LNCAP (cell line): Measurements from ENCODE around the gene STPG4.

Experiments used
- TF ChIP-seq, protein P1 (sequence below): fragments of 450-650 bp; IDR thresholded peaks from 2 replicates; pipeline ENCODE4 v1.5.1; 2017; ENCODE audit warnings: mild to moderate bottlenecking

STPG4 gene

DNA sequence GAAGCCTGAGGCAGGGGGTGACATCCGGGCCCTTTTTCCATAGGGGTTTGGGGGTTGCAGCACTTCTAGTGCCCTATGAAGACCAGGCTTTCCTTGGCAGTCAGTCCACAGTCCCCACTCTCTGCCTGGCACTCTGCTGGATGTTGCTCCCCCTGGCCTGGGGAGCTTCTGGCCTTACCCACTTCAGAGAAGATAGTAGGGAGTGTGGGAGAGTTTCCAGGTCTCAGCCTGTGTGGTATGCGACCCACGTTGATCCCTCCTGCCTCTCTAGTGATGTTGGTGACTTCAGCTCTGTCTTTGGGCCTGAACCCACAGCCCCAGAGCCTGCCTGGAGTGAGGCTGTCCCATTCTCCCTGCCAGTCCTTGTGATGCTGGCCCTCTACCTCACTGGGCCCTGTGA lies 105.6 kb downstream of the STPG4 start:
- TF ChIP-seq, protein P1, sequence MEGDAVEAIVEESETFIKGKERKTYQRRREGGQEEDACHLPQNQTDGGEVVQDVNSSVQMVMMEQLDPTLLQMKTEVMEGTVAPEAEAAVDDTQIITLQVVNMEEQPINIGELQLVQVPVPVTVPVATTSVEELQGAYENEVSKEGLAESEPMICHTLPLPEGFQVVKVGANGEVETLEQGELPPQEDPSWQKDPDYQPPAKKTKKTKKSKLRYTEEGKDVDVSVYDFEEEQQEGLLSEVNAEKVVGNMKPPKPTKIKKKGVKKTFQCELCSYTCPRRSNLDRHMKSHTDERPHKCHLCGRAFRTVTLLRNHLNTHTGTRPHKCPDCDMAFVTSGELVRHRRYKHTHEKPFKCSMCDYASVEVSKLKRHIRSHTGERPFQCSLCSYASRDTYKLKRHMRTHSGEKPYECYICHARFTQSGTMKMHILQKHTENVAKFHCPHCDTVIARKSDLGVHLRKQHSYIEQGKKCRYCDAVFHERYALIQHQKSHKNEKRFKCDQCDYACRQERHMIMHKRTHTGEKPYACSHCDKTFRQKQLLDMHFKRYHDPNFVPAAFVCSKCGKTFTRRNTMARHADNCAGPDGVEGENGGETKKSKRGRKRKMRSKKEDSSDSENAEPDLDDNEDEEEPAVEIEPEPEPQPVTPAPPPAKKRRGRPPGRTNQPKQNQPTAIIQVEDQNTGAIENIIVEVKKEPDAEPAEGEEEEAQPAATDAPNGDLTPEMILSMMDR: no peak

- TF ChIP-seq, protein P1: no peak
Measured at GRCh38 chr2:47048801-47049480, 106.2 kb downstream of the STPG4 start.

GRCh38 chr2:47046271-47046670 lies 108.8 kb downstream of the STPG4 start:
- TF ChIP-seq, protein P1: no peak

GRCh38 chr2:47043891-47044239 lies 111.2 kb downstream of the STPG4 start:
- TF ChIP-seq, protein P1: no peak

DNA sequence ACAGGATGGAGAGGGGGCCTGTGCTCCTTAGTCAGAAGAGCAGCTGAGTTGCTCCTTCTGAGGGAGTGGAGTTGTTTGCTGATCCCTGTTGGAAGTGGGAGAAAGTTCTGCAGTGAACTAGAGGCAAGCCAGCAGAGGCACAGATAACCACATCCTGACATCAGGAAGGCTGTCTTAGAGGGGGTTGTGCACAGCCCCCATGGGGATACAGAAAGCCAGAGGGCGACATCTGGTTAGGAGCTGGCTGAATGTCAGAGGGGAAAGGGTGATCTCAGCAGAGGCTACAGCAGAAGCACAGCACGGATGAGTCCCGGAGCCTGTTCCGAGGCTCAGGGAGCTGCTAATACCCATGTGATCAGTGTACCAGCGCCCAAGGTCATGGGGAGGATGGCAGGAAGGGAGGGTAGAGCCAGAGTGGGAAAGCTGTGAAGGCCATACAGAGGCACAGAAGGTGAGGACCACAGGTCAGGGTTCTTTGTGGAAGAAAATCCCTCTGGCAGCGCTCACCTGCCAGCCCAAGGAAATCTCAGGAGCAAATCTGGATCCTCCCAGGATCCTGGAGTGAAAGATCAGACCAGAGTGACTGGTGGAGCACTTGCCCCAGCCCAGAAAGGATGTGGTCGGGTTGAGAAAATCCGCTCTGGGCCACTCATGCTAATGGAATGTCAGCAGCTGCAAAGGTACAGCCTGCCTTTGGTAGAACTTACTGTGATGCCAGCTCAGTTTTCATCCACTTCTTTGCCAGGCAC lies 111.8 kb downstream of the STPG4 start:
- TF ChIP-seq, protein P1: no peak

DNA sequence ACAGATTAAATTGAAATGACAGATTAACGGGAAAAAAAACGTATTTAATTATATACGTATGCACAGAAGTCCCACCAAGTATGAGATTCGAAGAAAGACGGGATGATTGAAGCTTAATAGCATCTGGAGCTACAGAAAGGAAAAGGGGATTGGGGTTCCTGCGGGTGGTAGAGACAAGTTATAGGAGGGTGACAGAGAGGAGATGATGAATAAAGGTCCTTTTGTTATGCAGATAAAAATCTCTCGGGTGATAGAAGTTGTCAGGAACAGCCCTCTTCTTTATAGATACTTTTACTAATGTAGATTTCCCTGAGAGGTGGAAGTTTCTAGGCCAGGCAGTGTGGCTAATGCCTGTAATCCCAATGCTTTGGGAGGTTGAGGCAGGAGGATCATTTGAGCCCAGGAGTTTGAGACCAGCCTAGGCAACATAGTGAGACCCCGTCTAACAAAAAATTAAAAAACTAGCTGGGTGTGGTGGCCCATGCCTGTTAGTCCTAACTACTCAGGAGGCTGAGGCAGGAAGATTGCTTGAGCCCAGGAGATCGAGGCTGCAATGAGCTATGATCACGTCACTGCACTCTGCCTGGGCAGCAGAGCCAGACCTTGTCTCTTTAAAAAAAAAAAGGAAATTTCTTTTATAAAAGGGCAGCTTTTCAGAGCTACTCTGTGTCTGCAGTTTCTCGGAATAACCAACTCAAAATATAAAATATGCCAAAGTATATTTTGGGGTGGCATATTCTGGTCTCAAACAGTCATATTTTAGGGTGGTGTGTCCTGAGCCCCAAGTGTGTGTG lies 113.0 kb downstream of the STPG4 start:
- TF ChIP-seq, protein P1: no peak

DNA sequence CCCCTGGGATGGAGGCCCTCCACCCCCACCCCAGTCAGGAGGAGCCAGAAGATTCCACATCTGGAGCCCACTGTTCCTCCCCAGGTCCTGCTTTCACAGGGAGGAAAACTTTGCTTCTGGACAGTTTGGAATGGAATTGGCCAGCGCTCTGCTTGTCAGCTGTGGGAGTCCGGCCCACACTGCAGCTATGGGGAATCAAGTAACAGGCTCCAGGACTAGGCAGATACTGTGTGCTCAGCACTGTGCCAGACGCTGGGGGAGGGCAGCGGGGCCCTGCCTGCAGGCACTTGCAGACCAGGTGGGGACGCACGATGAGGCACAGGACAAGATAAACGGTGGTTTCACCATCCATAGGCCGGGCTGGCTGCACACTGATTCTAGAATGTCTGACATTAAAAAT lies 114.0 kb downstream of the STPG4 start:
- TF ChIP-seq, protein P1: no peak
